Measurements from ENCODE around the gene CALHM3.
"Not testable (repeated sequence)": the region's sequence is repeated elsewhere in the genome, so short reads cannot be mapped to it uniquely, and the experiment has no call there.

CALHM3 gene

GRCh38 chr10:103479135-103479534, at the start of gene CALHM3:
TSS of gene CALHM3 (minus strand) at chr10:103479240. CDS start at chr10:103479032, 208 bp downstream.
- DNase-seq, result no peak

- no peak for DNase-seq
These were observed 49.5 kb upstream of the CALHM3 start for GRCh38 chr10:103528549-103528948.

- not testable (repeated sequence) for DNase-seq
These were observed 48.4 kb upstream of the CALHM3 start for GRCh38 chr10:103527476-103527875.

- no peak for DNase-seq
These were observed 46.9 kb upstream of the CALHM3 start for GRCh38 chr10:103525901-103526300.

GRCh38 chr10:103523683-103524082, 44.6 kb upstream of the CALHM3 start:
- no peak for DNase-seq

- DNase-seq, result not testable (repeated sequence)
These were observed 43.0 kb upstream of the CALHM3 start for GRCh38 chr10:103522006-103522405.

GRCh38 chr10:103519798-103520197, 40.8 kb upstream of the CALHM3 start:
- no peak for DNase-seq

- DNase-seq, result no peak
These were observed 38.4 kb upstream of the CALHM3 start for GRCh38 chr10:103517234-103518085.

- no peak for DNase-seq
These were observed 35.2 kb upstream of the CALHM3 start for GRCh38 chr10:103514244-103514643.

GRCh38 chr10:103513380-103514060, 34.5 kb upstream of the CALHM3 start:
- no peak for DNase-seq

GRCh38 chr10:103512591-103513379, 33.7 kb upstream of the CALHM3 start:
- DNase-seq, result no peak

GRCh38 chr10:103512166-103512565, 33.1 kb upstream of the CALHM3 start:
- DNase-seq, result no peak

GRCh38 chr10:103510791-103511752, 32.0 kb upstream of the CALHM3 start:
- DNase-seq, result no peak

- DNase-seq, result no peak
These were observed 31.1 kb upstream of the CALHM3 start for GRCh38 chr10:103510046-103510685.

- peak; percentile 84 for DNase-seq
These were observed 28.5 kb upstream of the CALHM3 start for GRCh38 chr10:103507235-103508191.

- DNase-seq, result no peak
These were observed 27.0 kb upstream of the CALHM3 start for GRCh38 chr10:103506061-103506460.

GRCh38 chr10:103504181-103504783, 25.2 kb upstream of the CALHM3 start:
- DNase-seq, result no peak

GRCh38 chr10:103503777-103504176, 24.7 kb upstream of the CALHM3 start:
- DNase-seq, result not testable (repeated sequence)

GRCh38 chr10:103502849-103503660, 24.0 kb upstream of the CALHM3 start:
- DNase-seq, result peak; percentile 5

All from NCI-H345 (cell line).